Fibroblast of peridontal ligament (primary cell): Measurements from ENCODE around the gene GALNT15.

Experiments
- DNase-seq: peaks from one replicate; pipeline ENCODE4 v3.0.0-alpha.2; 2010; ENCODE audit errors: extremely low read depth

The GALNT15 gene

DNA sequence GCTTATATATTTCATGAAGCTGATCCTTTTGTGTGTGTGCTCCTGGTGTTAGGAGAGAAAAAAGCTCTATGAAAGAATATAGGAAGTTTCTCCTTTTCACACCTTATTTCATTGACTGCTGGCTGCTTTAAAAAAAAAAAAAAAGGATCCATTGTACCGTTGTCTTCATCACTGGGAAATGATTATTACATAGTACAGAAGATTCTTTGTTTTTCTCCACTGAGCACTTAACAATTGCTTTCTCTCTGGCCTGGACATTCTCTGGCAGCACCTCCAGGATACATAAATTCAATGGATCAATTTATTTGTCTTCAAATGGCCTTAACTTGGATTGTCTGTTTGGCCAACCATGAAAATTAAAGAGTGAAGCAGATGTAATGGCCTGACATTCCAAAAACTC, 53.1 kb downstream of the GALNT15 start:
- no peak for DNase-seq

DNA sequence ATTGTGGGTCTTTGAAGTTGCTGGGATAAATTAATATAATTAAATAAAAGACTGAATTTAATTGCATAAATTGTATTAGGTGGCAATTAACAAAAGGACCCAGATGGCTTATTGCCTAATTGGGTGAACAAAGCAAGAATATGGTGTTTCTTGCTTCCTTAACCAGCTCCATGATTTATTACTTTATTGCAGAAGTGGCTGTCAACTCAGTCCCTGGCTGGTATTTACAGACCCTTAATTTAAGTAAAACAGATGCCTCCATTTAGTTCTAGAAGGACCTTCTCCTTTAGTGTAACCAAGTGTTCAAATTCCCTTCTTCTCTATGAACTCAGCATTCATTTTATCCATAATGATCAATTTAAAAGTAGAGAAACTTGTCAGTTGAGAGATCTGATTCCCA, 55.2 kb downstream of the GALNT15 start:
- no peak for DNase-seq

DNA sequence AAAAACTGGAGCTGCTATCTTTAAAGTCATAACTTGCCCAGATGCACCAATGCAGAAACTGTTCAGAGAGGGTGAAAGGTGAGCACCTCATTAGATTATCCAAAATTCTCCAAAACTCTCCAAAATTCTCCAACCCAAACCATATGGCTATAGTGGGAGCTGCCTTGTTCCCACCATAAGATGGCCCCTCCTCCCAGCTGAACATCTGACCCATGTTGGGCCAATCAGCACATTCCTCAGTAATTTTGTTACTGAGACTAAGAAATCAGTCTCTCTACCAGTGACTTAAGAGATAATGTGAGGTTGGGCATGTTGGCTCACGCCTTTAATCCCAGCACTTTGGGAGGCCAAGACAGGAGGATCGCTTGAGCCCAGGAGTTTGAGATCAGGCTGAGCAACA, 57.5 kb downstream of the GALNT15 start:
- DNase-seq: no peak

DNA sequence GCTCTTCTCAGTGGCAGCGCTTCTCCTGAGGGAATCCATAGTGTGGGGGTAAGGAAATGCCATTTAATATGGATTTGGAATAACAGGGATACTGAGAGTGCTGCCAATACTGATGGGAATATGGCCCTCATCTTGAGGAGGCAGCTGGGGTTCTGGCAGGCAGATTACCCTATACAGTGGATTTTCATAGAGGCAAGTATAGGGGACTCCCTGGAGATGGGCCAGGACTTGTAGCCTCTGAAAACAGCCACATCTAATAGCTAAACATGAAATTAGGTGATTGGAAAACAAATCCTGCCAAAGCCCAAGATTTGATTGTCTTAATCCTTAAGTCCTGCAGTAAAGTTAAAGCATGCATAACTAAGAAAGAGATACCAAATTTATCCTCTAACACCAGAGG, 59.3 kb downstream of the GALNT15 start:
- no peak for DNase-seq

DNA sequence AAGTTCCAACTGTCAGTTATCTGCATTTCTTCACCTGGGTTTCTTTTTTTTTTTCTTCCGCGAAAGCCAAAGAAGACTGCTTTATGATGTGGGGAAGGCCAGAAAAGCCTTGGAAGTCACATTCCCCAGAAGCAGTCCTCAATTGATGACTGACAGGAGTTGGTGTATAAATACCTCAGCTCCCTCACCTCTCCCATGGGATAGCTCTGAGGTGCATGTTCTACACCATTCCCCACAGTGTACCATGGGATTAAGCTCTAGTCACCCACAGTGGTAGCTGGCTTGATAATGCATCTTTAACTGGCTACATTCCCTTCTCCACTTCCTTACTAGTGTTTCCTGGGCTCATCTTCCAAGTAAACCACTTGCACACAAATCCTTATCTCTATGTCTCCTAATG, 59.8 kb downstream of the GALNT15 start:
- DNase-seq: no peak

DNA sequence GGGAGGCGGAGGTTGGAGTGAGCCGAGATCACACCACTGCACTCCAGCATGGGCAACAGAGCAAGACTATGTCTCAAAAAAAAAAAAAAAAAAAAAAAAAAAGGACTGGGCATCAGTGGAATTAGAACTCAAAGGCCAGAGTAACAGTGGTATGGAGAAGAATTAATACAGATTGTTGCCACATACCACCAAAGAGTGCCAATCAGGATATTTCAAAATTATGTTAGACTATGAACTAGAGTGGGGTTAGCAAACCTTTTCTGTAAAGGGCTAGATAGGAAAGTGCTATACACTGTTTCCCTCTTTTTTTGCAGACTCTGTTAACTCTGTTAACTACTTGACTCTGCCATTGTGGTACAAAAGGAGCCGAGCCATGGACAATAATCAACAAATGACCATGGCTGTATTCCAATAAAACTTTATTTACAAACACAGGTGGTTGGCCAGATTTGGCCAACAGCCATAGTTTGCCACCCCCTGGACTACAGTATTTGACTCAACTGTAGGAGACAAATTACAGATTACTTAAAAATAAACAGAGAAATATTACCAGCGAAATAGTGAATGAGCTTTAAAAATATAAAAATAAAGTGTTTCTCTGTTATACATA, 61.7 kb downstream of the GALNT15 start:
- no peak for DNase-seq

DNA sequence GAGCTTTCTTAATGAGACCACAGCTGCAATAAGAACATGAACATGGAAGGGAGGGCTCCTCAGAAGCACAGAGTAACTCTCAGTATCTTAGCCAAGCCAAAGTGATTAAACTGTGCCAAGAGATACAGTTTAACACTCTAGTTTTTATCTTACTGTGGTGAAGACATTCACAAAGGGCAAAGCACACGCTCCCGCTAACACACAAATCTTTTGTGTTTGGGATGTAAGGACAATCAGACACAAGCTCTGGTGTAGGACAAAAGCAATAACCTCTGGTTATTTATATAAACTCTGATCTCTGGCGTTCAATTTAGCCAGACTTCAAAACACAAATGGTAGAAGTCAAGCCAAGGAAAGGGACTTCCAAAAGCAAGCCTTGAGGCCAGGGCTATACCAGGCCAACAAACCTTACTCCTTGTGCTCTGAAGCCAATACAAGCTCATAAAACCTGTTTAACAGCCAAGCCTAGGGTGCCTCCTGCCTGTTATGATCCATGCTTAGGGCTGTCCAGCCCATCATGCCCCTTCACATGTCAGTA, 62.4 kb downstream of the GALNT15 start:
- DNase-seq: no peak

DNA sequence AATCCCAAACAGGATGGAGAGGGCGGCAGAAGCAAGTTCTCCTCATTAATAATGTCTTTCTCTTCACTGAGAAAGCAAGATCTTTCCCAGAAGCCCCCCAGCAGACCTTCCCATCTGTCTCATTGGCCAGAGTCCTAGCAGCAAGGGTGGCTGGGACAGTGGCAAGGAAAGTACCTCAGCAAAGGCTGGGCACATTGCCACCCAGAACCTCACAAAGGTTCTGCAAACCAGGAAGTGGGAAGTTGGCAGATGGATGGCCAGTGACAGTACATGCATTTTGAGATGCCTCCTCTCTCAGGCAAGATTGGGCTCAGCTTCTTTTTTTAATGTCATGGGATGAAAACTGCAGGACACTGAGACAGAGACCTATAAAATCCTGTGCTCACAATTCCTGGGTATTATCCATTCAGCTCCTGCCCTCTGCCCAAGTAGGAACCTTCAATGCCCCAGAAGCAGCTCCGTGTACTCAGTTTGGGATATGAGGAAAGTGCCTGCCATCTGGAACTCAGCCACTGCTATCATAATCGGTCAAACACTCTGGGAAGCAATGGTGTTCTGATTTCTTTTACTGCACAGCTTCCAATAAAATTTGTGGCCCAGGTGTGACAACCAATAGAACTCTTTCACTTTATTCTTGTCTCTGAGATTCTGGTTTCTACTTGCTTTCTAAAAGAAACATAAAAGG, 64.7 kb downstream of the GALNT15 start:
- DNase-seq: no peak

DNA sequence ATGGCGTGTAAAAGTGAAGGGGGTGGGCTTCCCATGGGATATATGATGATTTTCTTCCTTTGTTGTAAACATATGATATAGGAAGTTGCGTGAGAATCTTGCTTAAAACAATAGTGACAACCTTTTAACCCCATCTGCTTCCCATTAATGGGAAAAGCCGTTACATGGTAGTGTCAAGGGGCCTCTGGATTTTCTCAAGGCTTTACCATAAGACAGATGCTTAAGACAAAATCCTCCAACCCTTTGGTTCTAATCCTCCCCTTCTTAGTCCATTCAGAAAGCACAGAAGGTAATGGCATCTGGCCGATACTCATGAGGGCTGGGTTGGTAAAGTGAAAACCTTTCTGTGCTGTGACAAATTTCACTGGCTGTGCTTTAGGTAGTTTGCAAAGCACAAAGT, 65.3 kb downstream of the GALNT15 start:
- peak; percentile 49 for DNase-seq

DNA sequence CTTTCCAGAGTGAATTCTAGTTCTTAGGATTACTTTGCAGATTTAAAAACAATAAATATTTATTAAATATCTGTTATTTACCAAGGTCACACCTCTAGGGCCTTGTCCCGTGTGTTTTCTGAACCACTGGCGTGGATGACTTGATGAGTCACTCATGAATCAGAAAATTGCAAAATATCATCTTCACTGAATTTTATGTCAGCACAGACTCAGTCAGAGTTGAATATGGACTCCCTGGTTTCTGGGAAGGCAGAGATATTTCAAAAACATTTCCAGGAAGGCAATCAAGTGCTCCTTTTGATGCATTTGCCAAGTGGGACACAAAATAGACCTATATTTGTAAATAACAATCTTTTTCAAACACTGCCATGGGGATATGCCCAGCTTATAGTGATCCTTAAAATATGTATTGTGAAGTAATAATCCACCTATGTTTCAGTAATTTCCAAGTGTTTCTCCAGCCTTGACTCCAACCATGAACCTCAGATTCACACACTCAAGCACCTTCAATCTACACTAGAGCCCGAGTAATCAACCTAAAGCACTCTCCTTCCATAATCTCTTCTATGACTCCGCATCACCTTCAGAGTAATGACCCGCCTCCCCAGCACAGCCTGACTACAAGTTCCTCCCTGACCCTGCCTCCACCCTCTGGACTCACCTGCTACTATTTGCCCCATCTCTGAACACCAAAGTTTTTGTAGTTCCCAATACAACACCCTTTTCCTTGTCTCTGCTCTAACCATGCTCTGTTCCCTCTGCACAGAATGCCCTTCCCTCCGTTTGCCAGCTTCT, 65.9 kb downstream of the GALNT15 start:
- peak; percentile 86 for DNase-seq

DNA sequence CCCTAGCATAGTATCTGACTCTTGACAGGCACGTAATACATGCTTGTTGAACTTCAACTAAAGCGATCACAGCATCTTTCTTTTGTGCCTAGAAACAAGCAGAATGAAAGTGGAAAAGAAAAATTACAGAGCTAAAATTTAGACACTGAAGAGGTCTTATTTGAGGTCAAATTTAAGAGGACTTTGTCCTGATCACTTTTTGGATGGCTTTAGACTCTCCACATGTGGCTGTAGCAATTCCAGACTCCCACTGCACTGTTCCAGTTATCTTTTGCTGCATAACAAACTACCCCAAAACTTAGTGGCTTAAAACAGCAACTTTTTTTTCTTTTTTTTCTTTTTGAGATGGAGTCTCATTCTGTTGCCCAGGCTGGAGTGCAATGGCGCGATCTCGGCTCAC, 66.7 kb downstream of the GALNT15 start:
- DNase-seq: no peak

DNA sequence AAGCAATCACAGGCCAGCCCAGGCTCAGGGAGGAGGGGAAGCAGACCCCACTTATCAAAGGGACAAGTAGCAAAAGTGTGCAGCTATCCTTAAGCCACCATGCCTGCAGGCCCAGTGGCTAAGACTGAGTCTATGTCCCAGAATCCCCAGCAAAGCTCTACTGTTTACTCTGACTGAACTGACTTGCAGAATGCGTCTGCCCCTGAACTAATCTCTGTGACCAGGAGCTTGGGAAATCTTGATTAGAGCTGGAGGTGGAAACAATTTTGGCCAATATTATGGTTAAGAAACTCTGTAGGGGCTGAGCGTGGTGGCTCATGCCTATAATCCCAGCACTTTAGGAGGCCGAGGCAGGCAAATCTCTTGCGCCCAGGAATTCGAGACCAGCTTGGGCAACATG, 67.7 kb downstream of the GALNT15 start:
- no peak for DNase-seq

DNA sequence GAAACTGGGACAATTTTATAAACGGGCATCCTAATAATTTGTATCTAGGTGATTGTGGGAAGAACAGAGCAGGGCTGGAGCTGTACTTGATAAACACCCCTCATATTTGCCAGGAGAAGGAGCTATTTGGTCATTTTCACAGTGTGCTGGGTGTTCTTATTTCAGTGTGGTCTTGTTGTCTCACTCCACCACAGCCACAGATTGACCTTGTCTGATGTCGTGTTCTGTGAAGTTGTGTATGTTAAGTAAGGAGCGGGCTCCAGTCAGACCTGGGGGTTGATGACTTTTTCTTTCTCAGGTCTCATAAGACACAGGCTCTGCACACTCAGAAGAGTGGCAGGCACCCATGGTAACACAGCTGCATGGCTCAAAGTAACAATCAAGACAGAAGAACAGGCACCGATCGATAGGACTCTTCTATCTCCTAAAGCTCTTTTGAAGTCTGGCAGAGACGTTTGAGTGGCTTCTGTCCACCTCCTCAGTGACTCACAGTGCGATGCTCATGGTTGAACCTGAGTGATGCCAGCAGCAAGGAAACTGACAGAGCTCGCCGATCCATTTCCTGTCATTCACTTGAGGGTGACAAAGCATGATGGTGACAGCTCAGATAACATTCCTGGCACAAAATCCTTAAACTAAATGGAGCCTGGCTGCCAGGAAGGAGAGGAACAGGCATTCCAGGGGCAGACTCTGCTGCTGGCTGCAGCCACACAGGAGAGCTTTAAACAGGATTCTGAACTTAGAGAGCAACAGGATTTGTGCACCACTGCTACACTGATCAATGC, 69.4 kb downstream of the GALNT15 start:
- peak; percentile 12 for DNase-seq

DNA sequence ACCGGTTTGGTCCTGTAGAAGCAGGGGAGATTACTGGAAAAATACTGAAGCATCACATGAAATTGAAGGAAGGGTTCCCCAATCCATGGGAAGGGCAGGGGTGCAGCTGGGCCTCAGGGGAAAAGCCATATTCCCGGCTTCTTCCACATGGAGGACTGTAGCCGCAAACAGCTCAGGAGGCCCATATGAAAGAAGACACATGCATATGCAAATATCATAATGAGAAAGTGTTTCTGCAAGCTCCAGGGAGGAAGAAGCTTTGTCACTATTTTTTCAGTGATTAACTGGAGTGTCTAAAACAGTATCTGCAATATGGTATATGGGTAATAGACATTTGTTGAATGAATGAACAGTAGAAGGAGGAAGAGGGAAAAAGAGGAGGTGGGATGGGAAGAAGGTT, 71.1 kb downstream of the GALNT15 start:
- DNase-seq: no peak

DNA sequence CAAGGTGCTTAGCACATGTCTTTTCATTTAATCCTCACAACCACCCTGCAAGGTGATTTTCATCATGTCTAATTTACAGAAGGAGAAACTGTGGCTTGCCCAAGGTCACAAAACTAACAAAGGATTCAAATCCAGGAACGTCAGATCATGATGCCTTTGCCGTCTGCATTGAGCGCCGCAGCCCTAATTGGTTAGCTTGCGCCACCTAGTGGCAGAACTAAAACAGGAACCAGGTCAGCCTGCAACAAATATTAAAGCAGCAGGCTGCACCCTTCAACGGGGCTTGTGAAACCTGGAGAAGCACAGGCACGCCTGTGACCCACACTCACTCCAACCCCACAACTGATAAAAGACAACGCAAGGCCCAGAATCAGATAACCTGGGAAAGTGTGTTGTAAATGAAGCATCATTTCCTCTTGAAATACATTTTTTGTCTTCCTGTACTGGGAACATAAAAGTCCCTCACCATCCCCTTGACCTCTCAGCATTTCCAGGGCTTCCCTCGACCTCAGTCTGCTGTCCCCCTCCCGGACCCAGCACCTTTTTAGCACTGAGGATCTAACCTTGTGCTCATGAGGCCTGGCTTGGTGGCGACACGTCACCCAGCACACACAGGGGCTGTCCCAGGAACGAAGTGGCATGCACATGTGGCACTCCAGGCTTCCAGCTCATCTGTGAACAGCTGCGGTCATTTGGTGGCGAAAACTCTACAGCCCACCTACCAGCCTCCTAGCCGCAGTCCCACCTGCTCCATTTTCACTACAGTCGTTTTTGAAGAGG, 73.0 kb downstream of the GALNT15 start:
- peak; percentile 91 for DNase-seq

DNA sequence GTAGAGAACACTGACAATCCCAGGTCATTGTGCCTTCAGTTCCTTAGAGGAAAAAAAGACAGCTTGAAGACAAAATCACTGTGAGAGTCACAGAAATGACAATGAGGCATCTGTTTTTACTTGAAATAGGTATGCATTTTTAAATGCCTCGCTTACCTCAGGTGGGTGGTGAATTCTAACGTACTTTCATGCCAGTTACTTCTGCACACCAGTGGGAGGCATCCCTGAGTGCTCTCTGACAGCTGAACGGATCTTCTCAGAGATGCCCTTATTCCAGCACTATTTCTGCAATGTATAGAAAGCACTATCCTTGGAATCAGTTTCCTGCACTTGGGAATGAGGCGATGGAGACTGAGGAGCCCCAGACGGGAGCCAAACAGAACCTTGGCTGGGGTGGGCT, 74.1 kb downstream of the GALNT15 start:
- no peak for DNase-seq

DNA sequence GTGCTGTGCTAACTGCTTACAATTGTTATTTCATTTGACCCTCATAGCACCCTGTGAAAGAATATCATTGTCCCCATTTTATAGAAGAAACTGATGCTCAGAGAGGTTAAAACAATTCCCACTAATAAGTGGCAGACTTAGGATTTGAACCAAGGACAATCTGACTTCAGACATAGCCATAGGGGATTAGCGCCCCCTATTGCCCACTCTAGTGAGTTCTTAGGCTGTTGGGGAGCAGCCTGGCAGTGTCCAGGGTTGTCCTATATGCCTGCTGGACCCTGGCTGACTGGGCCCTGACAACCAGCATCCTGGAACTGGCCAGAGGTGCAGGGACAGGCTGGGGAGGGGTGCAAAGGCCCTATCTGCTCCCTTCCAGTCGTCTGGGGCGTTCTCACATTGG, 74.9 kb downstream of the GALNT15 start:
- DNase-seq: peak; percentile 50

DNA sequence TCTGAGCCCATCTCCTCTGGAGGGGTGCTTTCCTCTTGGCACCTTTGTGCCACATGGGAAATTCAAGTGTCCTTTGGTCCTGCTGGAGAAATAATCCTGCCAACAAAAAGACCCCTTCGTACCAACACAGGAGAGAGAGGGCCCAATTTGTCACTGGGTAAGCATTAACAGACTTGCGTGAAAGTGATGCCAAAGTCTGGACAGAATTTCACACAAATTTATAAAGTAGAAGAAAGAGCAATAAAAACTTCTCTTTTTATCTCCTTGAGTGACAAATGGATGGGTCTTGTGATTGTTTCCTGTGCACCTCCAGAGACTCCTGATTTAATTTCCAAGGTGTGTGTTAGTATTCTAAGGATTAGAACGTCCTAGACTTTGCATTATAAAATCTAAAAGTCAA, 75.4 kb downstream of the GALNT15 start:
- no peak for DNase-seq

DNA sequence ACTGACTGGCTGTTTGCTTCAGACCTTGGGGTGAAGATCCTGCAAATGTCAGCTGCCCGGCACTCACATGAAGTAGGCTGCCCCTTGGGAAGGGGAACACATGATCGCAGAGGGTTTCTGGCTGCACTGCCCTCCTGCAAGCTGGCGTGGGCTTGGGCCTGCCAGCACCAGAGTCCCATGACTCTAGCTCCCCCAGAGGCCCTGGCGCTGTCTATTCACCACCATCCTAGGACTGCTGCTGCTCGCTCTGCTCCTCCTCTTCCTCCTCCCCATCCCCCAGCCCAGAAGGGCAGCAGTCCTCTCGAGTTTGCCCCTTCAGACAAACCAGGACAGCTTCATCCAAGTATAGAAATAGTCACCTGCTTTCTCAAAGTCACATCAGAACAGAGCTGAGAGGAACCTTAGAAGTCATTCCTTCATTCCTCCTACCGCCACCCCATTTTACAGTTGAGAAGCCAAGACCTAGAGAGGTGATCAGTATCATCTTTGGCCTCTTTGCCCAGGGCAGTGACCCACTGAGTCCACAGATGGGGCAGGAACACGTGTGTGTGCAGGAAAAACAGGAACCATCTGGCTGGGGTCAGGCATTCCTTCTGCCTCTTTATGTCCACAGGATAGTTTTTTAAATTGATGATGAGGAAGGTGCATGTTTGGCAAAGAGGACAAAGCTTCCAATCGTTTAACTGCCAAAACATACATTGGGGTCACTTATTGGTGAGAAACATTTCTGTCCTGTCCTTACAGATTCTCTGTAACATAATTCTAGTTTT, 77.0 kb downstream of the GALNT15 start:
- DNase-seq: no peak

DNA sequence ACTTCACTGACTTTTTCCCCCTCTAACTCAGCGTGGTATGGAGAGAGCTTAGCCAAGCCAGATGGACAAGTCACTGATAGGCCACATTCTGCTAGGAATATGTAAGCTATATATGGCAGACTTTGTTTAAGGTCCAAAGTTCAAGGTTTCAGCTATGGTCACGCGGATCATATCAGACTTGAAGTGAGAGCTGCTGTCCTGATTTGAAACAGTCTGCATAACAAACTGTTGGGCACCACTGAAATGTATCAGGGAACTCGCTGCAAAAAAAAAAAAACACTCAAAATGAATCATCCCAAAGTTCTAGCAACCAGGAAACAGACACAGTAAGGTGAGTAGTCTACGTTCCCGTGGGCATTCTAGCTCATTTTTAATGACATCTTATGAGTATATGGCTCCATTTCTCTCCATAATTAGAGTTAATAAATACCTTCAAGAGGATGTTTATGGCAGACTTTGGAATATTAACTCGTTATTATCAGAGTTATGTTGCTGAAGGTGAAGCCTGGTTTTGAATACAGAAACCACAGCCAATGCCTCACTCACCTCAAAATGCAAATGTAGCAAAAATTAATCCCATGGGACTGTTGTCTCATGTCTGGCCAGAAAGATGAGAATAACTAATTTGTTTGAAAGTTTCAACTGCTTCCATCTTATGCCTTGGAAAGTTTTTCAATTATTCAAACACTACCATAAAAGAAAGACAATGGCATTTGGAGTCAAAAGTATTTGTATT, 77.9 kb downstream of the GALNT15 start:
- DNase-seq: peak; percentile 12
